IMR-90 (cell line): ENCODE results near the gene ZNF503. TPM values are rescaled to one million over a fixed set of nuclear protein-coding genes. Genes with fewer than 3 reads are reported as not detected.

Experiments used
- ATAC-seq: fragments of 200-7000 bp; cut with Tn5 transposase; 2 replicates; pipeline ENCODE4 v1.9.1; 2020; ENCODE audit warnings: low read depth, mild to moderate bottlenecking, moderate library complexity
- BruUV-seq: library from RNA; stranded (reverse); fragments of 400-500 nt; replicated peaks from 2 replicates; lab custom pipeline; 2021; lab: Mats Ljungman, UMichigan
- CTCF ChIA-PET: fragments of 300-600 bp; formaldehyde crosslinking; extraction: SDS; loops from one replicate; lab custom pipeline; 2021; ENCODE audit warnings: antibody characterized with exemption; lab: Yijun Ruan, JAX
- POLR2A ChIA-PET: fragments of 300-600 bp; sonication (Branson Sonifier 250); formaldehyde crosslinking; loops from one replicate; lab custom pipeline; 2022; ENCODE audit warnings: antibody characterized with exemption; ENCODE audit not compliant: unreplicated experiment; lab: Charles Lee
- DNase-seq: peaks from one replicate; pipeline ENCODE4 v3.0.0; 2013
- H2AFZ ChIP-seq: replicated peaks from 2 replicates; pipeline ENCODE3; 2013; ENCODE audit warnings: low read length, mild to moderate bottlenecking; ENCODE audit not compliant: poor library complexity
- H2AK5ac ChIP-seq: 2 replicates; pipeline ENCODE4 v1.6.1; 2013; ENCODE audit warnings: low read depth, low read length, inconsistent platforms
- H2AK9ac ChIP-seq: replicated peaks from 2 replicates; pipeline ENCODE3; 2013; ENCODE audit warnings: mild to moderate bottlenecking, low read depth, low read length, moderate library complexity; ENCODE audit not compliant: poor library complexity
- H2BK120ac ChIP-seq: 2 replicates; pipeline ENCODE4 v1.6.1; 2013; ENCODE audit warnings: low read depth, low read length, inconsistent platforms
- H2BK15ac ChIP-seq: 3 replicates; pipeline ENCODE4 v1.6.1; 2013; ENCODE audit warnings: low read depth, low read length, inconsistent platforms
- H2BK20ac ChIP-seq: 2 replicates; pipeline ENCODE4 v1.6.1; 2013; ENCODE audit warnings: low read depth, mild to moderate bottlenecking, inconsistent platforms, low read length, moderate library complexity
- H2BK5ac ChIP-seq: 2 replicates; pipeline ENCODE4 v1.6.1; 2013; ENCODE audit warnings: mild to moderate bottlenecking, low read depth, low read length, inconsistent platforms; ENCODE audit not compliant: poor library complexity, severe bottlenecking
- H3K14ac ChIP-seq: replicated peaks from 2 replicates; pipeline ENCODE4 v1.6.1; 2013; ENCODE audit warnings: low read depth, low read length, inconsistent platforms
- H3K18ac ChIP-seq: 2 replicates; pipeline ENCODE4 v1.6.1; 2013; ENCODE audit warnings: low read depth, low read length, control low read depth
- H3K23ac ChIP-seq: 2 replicates; pipeline ENCODE4 v1.6.1; 2013; ENCODE audit warnings: low read depth, low read length, inconsistent platforms
- H3K27ac ChIP-seq: 2 replicates; pipeline ENCODE4 v1.5.1; 2013; ENCODE audit warnings: mild to moderate bottlenecking, control low read depth, low read length; ENCODE audit not compliant: insufficient read depth
- H3K27me3 ChIP-seq: 2 replicates; pipeline ENCODE4 v1.6.1; 2013; ENCODE audit warnings: low read length; ENCODE audit not compliant: control insufficient read depth, insufficient read depth
- H3K36me3 ChIP-seq: 2 replicates; pipeline ENCODE4 v1.6.1; 2013; ENCODE audit warnings: low read length, mixed read lengths; ENCODE audit not compliant: control insufficient read depth, insufficient read depth
- H3K4ac ChIP-seq: 2 replicates; pipeline ENCODE4 v1.6.1; 2013; ENCODE audit warnings: low read depth, low read length, inconsistent platforms
- H3K4me1 ChIP-seq: 2 replicates; pipeline ENCODE4 v1.6.1; 2013; ENCODE audit warnings: low read length, mixed read lengths; ENCODE audit not compliant: control insufficient read depth, insufficient read depth
- H3K4me2 ChIP-seq: 2 replicates; pipeline ENCODE4 v1.6.1; 2013; ENCODE audit warnings: low read depth, mild to moderate bottlenecking, control low read depth, low read length, moderate library complexity
- H3K4me3 ChIP-seq: 2 replicates; pipeline ENCODE4 v1.5.1; 2013; ENCODE audit warnings: low read depth, mild to moderate bottlenecking, control low read depth, low read length, moderate library complexity; ENCODE audit not compliant: insufficient read depth
- H3K56ac ChIP-seq: 2 replicates; pipeline ENCODE4 v1.6.1; 2013; ENCODE audit warnings: low read length, inconsistent platforms; ENCODE audit not compliant: insufficient read depth; ENCODE audit errors: extremely low read depth
- H3K79me1 ChIP-seq, 2 experiments: 2 replicates each; pipeline ENCODE4 v1.6.1; 2013; ENCODE audit warnings: low read length in 2 of 2, inconsistent platforms in 1 of 2, low read depth in 1 of 2
- H3K9ac ChIP-seq: 2 replicates; pipeline ENCODE4 v1.6.1; 2013; ENCODE audit warnings: low read depth, low read length, control low read depth
- H3K9me1 ChIP-seq: 2 replicates; pipeline ENCODE4 v1.6.1; 2013; ENCODE audit warnings: low read length, inconsistent platforms; ENCODE audit not compliant: insufficient read depth
- H3K9me3 ChIP-seq: 2 replicates; pipeline ENCODE4 v1.6.1; 2013; ENCODE audit warnings: low read length; ENCODE audit not compliant: control insufficient read depth, insufficient read depth
- H4K20me1 ChIP-seq: 2 replicates; pipeline ENCODE4 v1.6.1; 2013; ENCODE audit warnings: low read length, inconsistent platforms; ENCODE audit not compliant: insufficient read depth
- H4K5ac ChIP-seq: 2 replicates; pipeline ENCODE4 v1.6.1; 2013; ENCODE audit warnings: mild to moderate bottlenecking, low read depth, low read length, control low read depth
- H4K8ac ChIP-seq, 2 experiments: 2 replicates each; pipeline ENCODE4 v1.6.1; 2013; ENCODE audit warnings: low read depth in 2 of 2, low read length in 2 of 2, control low read depth in 1 of 2, inconsistent platforms in 1 of 2
- H4K91ac ChIP-seq: 2 replicates; pipeline ENCODE4 v1.6.1; 2013; ENCODE audit warnings: low read depth, low read length, inconsistent platforms; ENCODE audit not compliant: insufficient read depth
- BHLHE40 ChIP-seq: fragments of 150-350 bp; IDR thresholded peaks from 2 replicates; pipeline ENCODE4 v1.6.1; 2016; ENCODE audit warnings: mild to moderate bottlenecking, low read depth, low read length
- CEBPB ChIP-seq: IDR thresholded peaks from 2 replicates; pipeline ENCODE4 v1.6.1; 2012; ENCODE audit warnings: low read depth, low read length, improper control_type of control experiment
- CHD1 ChIP-seq: IDR thresholded peaks from 2 replicates; pipeline ENCODE4 v1.6.1; 2012; ENCODE audit warnings: low read depth, low read length, improper control_type of control experiment
- CTCF ChIP-seq: conservative IDR thresholded peaks from 2 replicates; pipeline ENCODE4 v1.5.1; 2012; ENCODE audit warnings: mild to moderate bottlenecking, low read depth, low read length, improper control_type of control experiment
- ELK1 ChIP-seq: fragments of 150-350 bp; IDR thresholded peaks from 2 replicates; pipeline ENCODE4 v1.6.1; 2016; ENCODE audit warnings: low read depth, mild to moderate bottlenecking, low read length, moderate library complexity, borderline replicate concordance
- FOS ChIP-seq: fragments of 150-350 bp; IDR thresholded peaks from 2 replicates; pipeline ENCODE4 v1.6.1; 2016; ENCODE audit warnings: low read depth, low read length
- MAFK ChIP-seq: IDR thresholded peaks from 2 replicates; pipeline ENCODE4 v1.6.1; 2012; ENCODE audit warnings: low read depth, low read length, improper control_type of control experiment
- MXI1 ChIP-seq: IDR thresholded peaks from 2 replicates; pipeline ENCODE4 v1.6.1; 2012; ENCODE audit warnings: low read depth, mild to moderate bottlenecking, low read length, moderate library complexity, borderline replicate concordance
- NFE2L2 ChIP-seq: fragments of 150-350 bp; IDR thresholded peaks from 2 replicates; pipeline ENCODE4 v1.6.1; 2016; ENCODE audit warnings: low read depth, mild to moderate bottlenecking, low read length
- POLR2A ChIP-seq: IDR thresholded peaks from 2 replicates; pipeline ENCODE4 v1.6.1; 2012; ENCODE audit warnings: mild to moderate bottlenecking, low read depth, low read length
- RAD21 ChIP-seq: IDR thresholded peaks from 2 replicates; pipeline ENCODE4 v1.6.1; 2012; ENCODE audit warnings: low read length, improper control_type of control experiment
- RCOR1 ChIP-seq: IDR thresholded peaks from 2 replicates; pipeline ENCODE4 v1.6.1; 2012; ENCODE audit warnings: mild to moderate bottlenecking, low read length, improper control_type of control experiment; ENCODE audit not compliant: insufficient replicate concordance
- RFX5 ChIP-seq: IDR thresholded peaks from 2 replicates; pipeline ENCODE4 v1.8.0; 2012; ENCODE audit warnings: low read depth, mild to moderate bottlenecking, low read length, moderate library complexity
- SMC3 ChIP-seq: fragments of 150-350 bp; IDR thresholded peaks from 2 replicates; pipeline ENCODE4 v1.6.1; 2016; ENCODE audit warnings: low read depth, mild to moderate bottlenecking, antibody characterized with exemption, low read length, moderate library complexity
- USF2 ChIP-seq: fragments of 150-350 bp; IDR thresholded peaks from 2 replicates; pipeline ENCODE4 v1.6.1; 2017; ENCODE audit warnings: mild to moderate bottlenecking, antibody characterized with exemption, low read length, low read depth
- WGBS, 2 experiments: methylation state at CpG; one replicate each; pipeline versions ENCODE4 v1.1.5 to v1.1.7; 2013; ENCODE audit warnings: missing lambda C conversion rate in 2 of 2; ENCODE audit not compliant: insufficient read length in 1 of 2; ENCODE audit errors: extremely low coverage in 2 of 2; 5-methylcytosine and 5-hydroxymethylcytosine counted together
- dilution Hi-C: fragments of 300-500 bp; cut with HindIII; formaldehyde crosslinking; loops from one replicate; pipeline ENCODE4 v1.14.3; 2018; ENCODE audit warnings: low sequenced_read_pairs; ENCODE audit not compliant: unreplicated experiment
- in situ Hi-C: fragments of 300-500 bp; cut with MboI; formaldehyde crosslinking; loops from 3 replicates; pipeline ENCODE4 v1.14.3; 2019; ENCODE audit warnings: low sequenced_read_pairs, inconsistent platforms, mixed read lengths
- intact Hi-C: fragments of 100-400 bp; cut with micrococcal nuclease; formaldehyde crosslinking; loops from 2 replicates; pipeline ENCODE4 v1.10.0; 2022
- polyA plus RNA-seq, 3 experiments: library from polyadenylated mRNA; depleted of rRNA; stranded (reverse); fragments of >200 nt; gene quantifications; 2 replicates each; pipeline ENCODE4 v1.2.3, GENCODE V29; 2012; ENCODE audit warnings: low replicate concordance in 1 of 3
- total RNA-seq: library from RNA; depleted of rRNA; stranded (reverse); fragments of >200 nt; gene quantifications from 2 replicates; pipeline ENCODE4 v1.2.3, GENCODE V29; 2012

ZNF503 gene
- total and polyA plus RNA-seq, 2 of the 4 experiments (the other 2 are of a cell fraction): 0.36 to 5.8 TPM

- Histone ChIP-seq H2AFZ (no peak overlapping the region), H3K23ac (no peak overlapping the region), H3K56ac (no peak overlapping the region), H3K4me2 (no peak overlapping the region), H2AK5ac (no peak overlapping the region), H3K36me3 (no peaks in the 10 kb centered on the region), H3K14ac (no peak overlapping the region), H3K27me3 (peaks cover 4% of the 10 kb centered on the region), H4K20me1 (no peaks in the 10 kb centered on the region), H3K79me1 (no peaks in the 10 kb centered on the region), H2AK9ac (no peak overlapping the region), H3K9me3 (peaks cover 8% of the 10 kb centered on the region; the same call in 1 of the 2 replicates), H4K5ac (no peak overlapping the region), H3K27ac (no peak overlapping the region), H4K91ac (no peak overlapping the region), H3K18ac (no peak overlapping the region), H3K9ac (no peak overlapping the region), H2BK5ac (no peak overlapping the region), H3K4me3 (no peak overlapping the region), H3K4me1 (no peaks in the 10 kb centered on the region), H4K8ac (no peak overlapping the region), H2BK15ac (no peak overlapping the region), H3K9me1 (no peaks in the 10 kb centered on the region), H2BK20ac (no peak overlapping the region), H2BK120ac (no peak overlapping the region), H3K4ac (no peak overlapping the region)
- no TSS peak for BruUV-seq
- dilution Hi-C loops (no loop called here), intact Hi-C loops (no loop called here), in situ Hi-C loops (no loop called here)
- DNase-seq (no peak), ATAC-seq (no peak)
- TF ChIP-seq FOS: no peak
- TF ChIP-seq MAFK: no peak
- TF ChIP-seq RAD21: no peak
- TF ChIP-seq NFE2L2: no peak
- TF ChIP-seq POLR2A: no peak
- no peak for TF ChIP-seq CEBPB
- TF ChIP-seq RCOR1: no peak
- TF ChIP-seq CTCF: no peak
- TF ChIP-seq ELK1: no peak
- no peak for TF ChIP-seq RFX5
- TF ChIP-seq USF2: no peak
- TF ChIP-seq BHLHE40: no peak
- no peak for TF ChIP-seq SMC3
- TF ChIP-seq MXI1: no peak
- TF ChIP-seq CHD1: no peak
- ChIA-PET CTCF (no interaction called here), POLR2A (no interaction called here)
- no CpG with 5 or more reads among the region's 2 CpGs for WGBS, 2 experiments
These were observed 46.6 kb upstream of the ZNF503 start for GRCh38 chr10:75448166-75448565.
